ENCODE measurements around the gene GLIPR1.

GRCh38 chr12:75439930-75440329 is 40.6 kb upstream of the GLIPR1 start:
- TF ChIP-seq POLR2A (IDR thresholded peaks at IDR 0.05; ENCODE audit: low read depth) (no peak), CTCF (IDR thresholded peaks at IDR 0.05) (no peak), POLR2AphosphoS5 (IDR thresholded peaks at IDR 0.05) (no peak)
